Liver (tissue), 9 donors: ENCODE results near the gene SLC9A3. TPM values are rescaled to one million over a fixed set of nuclear protein-coding genes. Genes with fewer than 3 reads are reported as not detected.

Experiments used
- DNase-seq: peaks from one replicate; pipeline ENCODE4 v3.0.0-alpha.2; 2017; ENCODE audit warnings: low spot score
- H3K27ac ChIP-seq, 2 donors: one replicate each; pipeline ENCODE4 v1.7.0; 2013; ENCODE audit warnings: inconsistent platforms in 2 of 2, low read length in 2 of 2, control low read depth in 1 of 2, low read depth in 1 of 2, mild to moderate bottlenecking in 1 of 2
- H3K27me3 ChIP-seq, 4 donors: one replicate each; pipeline versions ENCODE4 v1.6.1 to v1.7.0; 2013; ENCODE audit warnings: low read length in 3 of 4, inconsistent platforms in 1 of 4, mild to moderate bottlenecking in 1 of 4, moderate library complexity in 1 of 4; ENCODE audit not compliant: control insufficient read depth in 4 of 4, insufficient read depth in 4 of 4
- H3K36me3 ChIP-seq, 4 donors: one replicate each; pipeline versions ENCODE4 v1.6.1 to v1.7.0; 2013; ENCODE audit warnings: low read length in 3 of 4, mild to moderate bottlenecking in 3 of 4, low read depth in 1 of 4, moderate library complexity in 1 of 4; ENCODE audit not compliant: control insufficient read depth in 4 of 4, insufficient read depth in 3 of 4
- H3K4me1 ChIP-seq, 4 donors: one replicate each; pipeline versions ENCODE4 v1.6.1 to v1.7.0; 2013; ENCODE audit warnings: low read length in 3 of 4, mild to moderate bottlenecking in 3 of 4, moderate library complexity in 1 of 4; ENCODE audit not compliant: control insufficient read depth in 4 of 4, insufficient read depth in 4 of 4
- H3K4me3 ChIP-seq, 3 donors: one replicate each; pipeline versions ENCODE4 v1.6.1 to v1.7.0; 2013; ENCODE audit warnings: low read length in 3 of 3, control low read depth in 1 of 3, low read depth in 1 of 3, mild to moderate bottlenecking in 1 of 3
- H3K9ac ChIP-seq, 2 donors: one replicate each; pipeline ENCODE4 v1.7.0; 2013; ENCODE audit warnings: low read length in 2 of 2, mild to moderate bottlenecking in 2 of 2, moderate library complexity in 2 of 2, control low read depth in 1 of 2, low read depth in 1 of 2
- H3K9me3 ChIP-seq, 4 donors: one replicate each; pipeline versions ENCODE4 v1.6.1 to v1.7.0; 2013; ENCODE audit warnings: low read length in 3 of 4; ENCODE audit not compliant: control insufficient read depth in 4 of 4
- ATF3 ChIP-seq: IDR thresholded peaks from 2 replicates; pipeline ENCODE4 v1.6.1; 2016; ENCODE audit warnings: antibody characterized with exemption
- EGR1 ChIP-seq, 2 donors: IDR thresholded peaks; 2 replicates each; pipeline ENCODE4 v1.6.1; 2016 to 2018; ENCODE audit warnings: antibody characterized with exemption in 2 of 2, low read depth in 2 of 2
- FOXA1 ChIP-seq: IDR thresholded peaks from 2 replicates; pipeline ENCODE4 v1.6.1; 2016; ENCODE audit warnings: antibody characterized with exemption
- FOXA2 ChIP-seq: IDR thresholded peaks from 2 replicates; pipeline ENCODE4 v1.6.1; 2016; ENCODE audit warnings: antibody characterized with exemption
- HNF4G ChIP-seq: IDR thresholded peaks from 2 replicates; pipeline ENCODE4 v1.6.1; 2016; ENCODE audit warnings: antibody characterized with exemption
- MAX ChIP-seq: IDR thresholded peaks from 2 replicates; pipeline ENCODE4 v1.6.1; 2016; ENCODE audit warnings: antibody characterized with exemption
- RAD21 ChIP-seq, 2 donors: IDR thresholded peaks; 2 replicates each; pipeline ENCODE4 v1.6.1; 2016; ENCODE audit warnings: antibody characterized with exemption in 2 of 2, mild to moderate bottlenecking in 2 of 2
- REST ChIP-seq: IDR thresholded peaks from 2 replicates; pipeline ENCODE4 v1.6.1; 2016; ENCODE audit warnings: antibody characterized with exemption, mild to moderate bottlenecking
- RXRA ChIP-seq, 2 donors: IDR thresholded peaks; 2 replicates each; pipeline ENCODE4 v1.6.1; 2017 to 2018; ENCODE audit warnings: antibody characterized with exemption in 2 of 2, mild to moderate bottlenecking in 1 of 2
- SP1 ChIP-seq: IDR thresholded peaks from 2 replicates; pipeline ENCODE4 v1.6.1; 2018; ENCODE audit warnings: antibody characterized with exemption, mild to moderate bottlenecking
- YY1 ChIP-seq: IDR thresholded peaks from 2 replicates; pipeline ENCODE4 v1.6.1; 2016; ENCODE audit warnings: antibody characterized with exemption, mild to moderate bottlenecking
- WGBS: extraction: QIAGEN DNeasy Blood & Tissue Kit; methylation state at CpG from one replicate; pipeline ENCODE4 v1.1.7; 2013; 5-methylcytosine and 5-hydroxymethylcytosine counted together
- polyA plus RNA-seq, 2 donors: library from polyadenylated mRNA; stranded (reverse) in 1 of 2; unstranded in 1 of 2; fragments of 200-250 nt in 1 of 2; fragments of >200 nt in 1 of 2; fragmentation: Nextera tagmentation in 1 of 2; extraction: Ambion mirVana in 1 of 2; gene quantifications; one replicate each; pipeline versions ENCODE4 v1.2.1 to v1.2.3, GENCODE V29; 2013 to 2015
- total RNA-seq, 2 donors: library from RNA; depleted of rRNA; stranded (reverse); fragments of >200 nt; gene quantifications; one replicate each; pipeline ENCODE4 v1.2.3, GENCODE V29; 2014
- TF ChIP-seq, protein P1 (sequence below): IDR thresholded peaks from 2 replicates; pipeline ENCODE4 v1.6.1; 2016; ENCODE audit warnings: antibody characterized with exemption
- TF ChIP-seq, protein P2 (sequence below): fragments of 150-350 bp; IDR thresholded peaks from 2 replicates; pipeline ENCODE4 v1.5.1; 2017; ENCODE audit warnings: improper control_type of control experiment, low read depth, low read length; ENCODE audit not compliant: missing input control
- donor health status: healthy.
- donor health status: healthy.
- donor health status: healthy.
- donor health status: healthy.
- donor health status: healthy.

Gene SLC9A3
- total and polyA plus RNA-seq, 4 donors: 0.31 to 1.0 (median 0.67) TPM

DNA sequence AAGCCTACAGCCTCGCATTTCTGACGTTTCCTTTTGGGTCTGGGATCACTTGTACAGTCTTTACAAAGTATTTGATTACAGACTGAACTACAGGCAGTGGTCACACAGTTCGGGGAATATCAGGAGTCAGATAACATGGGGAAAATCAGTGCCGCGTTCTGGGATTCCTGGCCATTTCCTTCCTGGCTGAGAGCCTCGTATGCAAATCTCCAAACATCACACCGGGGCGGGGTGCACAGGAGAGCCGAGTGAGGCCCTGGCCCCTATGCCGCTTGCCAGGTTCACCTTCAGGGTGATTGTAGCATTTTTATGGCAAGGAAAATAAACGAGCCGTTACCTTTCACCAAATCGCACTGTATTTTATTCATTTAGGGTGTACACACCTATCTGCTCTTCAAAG, 29.6 kb upstream of the SLC9A3 start:
- Histone ChIP-seq H3K27ac (no peak overlapping the region), H3K4me1 (no peaks in the 10 kb centered on the region), H3K4me3 (no peak overlapping the region), H3K9me3 (no peaks in the 10 kb centered on the region), H3K9ac (no peak overlapping the region), H3K36me3 (no peaks in the 10 kb centered on the region), H3K27me3 (peaks cover 0 to 3% (median 0%) of the 10 kb centered on the region in 4 donors)
- TF ChIP-seq ATF3 (no peak), MAX (no peak), REST (no peak), HNF4G (no peak)
- TF ChIP-seq, protein P1, sequence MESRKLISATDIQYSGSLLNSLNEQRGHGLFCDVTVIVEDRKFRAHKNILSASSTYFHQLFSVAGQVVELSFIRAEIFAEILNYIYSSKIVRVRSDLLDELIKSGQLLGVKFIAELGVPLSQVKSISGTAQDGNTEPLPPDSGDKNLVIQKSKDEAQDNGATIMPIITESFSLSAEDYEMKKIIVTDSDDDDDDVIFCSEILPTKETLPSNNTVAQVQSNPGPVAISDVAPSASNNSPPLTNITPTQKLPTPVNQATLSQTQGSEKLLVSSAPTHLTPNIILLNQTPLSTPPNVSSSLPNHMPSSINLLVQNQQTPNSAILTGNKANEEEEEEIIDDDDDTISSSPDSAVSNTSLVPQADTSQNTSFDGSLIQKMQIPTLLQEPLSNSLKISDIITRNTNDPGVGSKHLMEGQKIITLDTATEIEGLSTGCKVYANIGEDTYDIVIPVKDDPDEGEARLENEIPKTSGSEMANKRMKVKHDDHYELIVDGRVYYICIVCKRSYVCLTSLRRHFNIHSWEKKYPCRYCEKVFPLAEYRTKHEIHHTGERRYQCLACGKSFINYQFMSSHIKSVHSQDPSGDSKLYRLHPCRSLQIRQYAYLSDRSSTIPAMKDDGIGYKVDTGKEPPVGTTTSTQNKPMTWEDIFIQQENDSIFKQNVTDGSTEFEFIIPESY: no peak
- WGBS: 52% methylated on average over 13 of the region's 13 CpGs
- DNase-seq: no peak

- Histone ChIP-seq H3K4me3 (no peak overlapping the region), H3K9me3 (no peaks in the 10 kb centered on the region), H3K4me1 (no peaks in the 10 kb centered on the region), H3K27ac (no peak overlapping the region), H3K27me3 (peaks cover 0 to 3% (median 0%) of the 10 kb centered on the region in 4 donors), H3K36me3 (no peaks in the 10 kb centered on the region), H3K9ac (no peak overlapping the region)
- 83% methylated on average over 6 of the region's 6 CpGs for WGBS
- no peak for DNase-seq
- TF ChIP-seq FOXA2 (no peak), EGR1 (IDR thresholded peaks at IDR 0.05; ENCODE audit: low read depth in 2 of 2) (no peak), RXRA (IDR thresholded peaks at IDR 0.05) (no peak), RAD21 (IDR thresholded peaks at IDR 0.05) (no peak), SP1 (no peak), REST (no peak), YY1 (no peak), ATF3 (no peak), FOXA1 (no peak)
- TF ChIP-seq, protein P1: no peak
- TF ChIP-seq, protein P2, sequence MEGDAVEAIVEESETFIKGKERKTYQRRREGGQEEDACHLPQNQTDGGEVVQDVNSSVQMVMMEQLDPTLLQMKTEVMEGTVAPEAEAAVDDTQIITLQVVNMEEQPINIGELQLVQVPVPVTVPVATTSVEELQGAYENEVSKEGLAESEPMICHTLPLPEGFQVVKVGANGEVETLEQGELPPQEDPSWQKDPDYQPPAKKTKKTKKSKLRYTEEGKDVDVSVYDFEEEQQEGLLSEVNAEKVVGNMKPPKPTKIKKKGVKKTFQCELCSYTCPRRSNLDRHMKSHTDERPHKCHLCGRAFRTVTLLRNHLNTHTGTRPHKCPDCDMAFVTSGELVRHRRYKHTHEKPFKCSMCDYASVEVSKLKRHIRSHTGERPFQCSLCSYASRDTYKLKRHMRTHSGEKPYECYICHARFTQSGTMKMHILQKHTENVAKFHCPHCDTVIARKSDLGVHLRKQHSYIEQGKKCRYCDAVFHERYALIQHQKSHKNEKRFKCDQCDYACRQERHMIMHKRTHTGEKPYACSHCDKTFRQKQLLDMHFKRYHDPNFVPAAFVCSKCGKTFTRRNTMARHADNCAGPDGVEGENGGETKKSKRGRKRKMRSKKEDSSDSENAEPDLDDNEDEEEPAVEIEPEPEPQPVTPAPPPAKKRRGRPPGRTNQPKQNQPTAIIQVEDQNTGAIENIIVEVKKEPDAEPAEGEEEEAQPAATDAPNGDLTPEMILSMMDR: no peak
Observed at GRCh38 chr5:551406-551805, 27.2 kb upstream of the SLC9A3 start.
